HG03432 (cell line): Measurements from ENCODE around the gene ITFG1.
A peak's percentile ranks its signal among the peaks of the same experiment; 100 is the strongest.
"Not testable (repeated sequence)": the region's sequence is repeated elsewhere in the genome, so short reads cannot be mapped to it uniquely, and the experiment has no call there.

Experiments used
- ATAC-seq: cut with Tn5 transposase; IDR thresholded peaks from one replicate; pipeline ENCODE4 v1.9.1; 2021; ENCODE audit warnings: mild to moderate bottlenecking, moderate library complexity; ENCODE audit not compliant: unreplicated experiment

ITFG1 gene

DNA sequence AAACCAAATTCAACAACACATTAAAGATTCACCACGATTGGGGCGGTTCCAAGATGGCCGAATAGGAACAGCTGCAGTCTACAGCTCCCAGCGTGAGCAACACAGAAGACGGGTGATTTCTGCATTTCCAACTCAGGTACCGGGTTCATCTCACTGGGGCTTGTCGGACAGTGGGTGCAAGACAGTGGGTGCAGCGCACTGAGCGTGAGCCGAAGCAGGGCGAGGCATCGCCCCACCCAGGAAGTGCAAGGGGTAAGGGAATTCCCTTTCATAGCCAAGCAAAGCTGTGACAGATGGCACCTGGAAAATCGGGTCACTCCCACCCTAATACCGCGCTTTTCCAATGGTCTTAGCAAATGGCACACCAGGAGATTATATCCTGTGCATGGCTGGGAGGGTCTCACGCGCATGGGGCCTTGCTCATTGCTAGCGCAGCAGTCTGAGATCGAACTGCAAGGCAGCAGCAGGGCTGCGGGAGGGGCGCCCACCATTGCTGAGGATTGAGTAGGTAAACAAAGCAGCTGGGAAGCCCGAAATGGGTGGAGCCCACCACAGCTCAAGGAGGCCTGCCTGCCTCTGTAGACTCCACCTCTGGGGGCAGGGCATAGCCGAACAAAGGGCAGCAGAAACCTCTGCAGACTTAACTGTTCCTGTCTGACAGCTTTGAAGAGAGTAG, 113.7 kb downstream of the ITFG1 start:
- not testable (repeated sequence) for ATAC-seq

DNA sequence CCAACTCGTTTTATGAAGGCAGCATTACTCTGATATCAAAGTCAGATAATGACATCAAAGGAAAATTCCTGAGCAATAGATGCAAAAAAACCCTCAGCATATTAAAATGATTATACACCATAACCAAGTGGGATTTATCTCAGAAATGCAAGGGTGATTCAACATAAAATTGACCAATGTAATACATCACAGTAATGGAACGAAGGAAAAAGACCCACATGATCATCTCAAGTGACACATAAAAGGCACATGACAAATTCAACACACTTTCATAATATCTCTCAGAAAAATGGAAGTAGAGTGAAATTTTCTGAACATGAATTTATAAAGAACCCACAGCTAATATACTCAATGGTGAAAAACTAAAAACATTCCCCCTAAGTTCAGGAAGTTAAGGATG, 118.8 kb downstream of the ITFG1 start:
- no peak for ATAC-seq

DNA sequence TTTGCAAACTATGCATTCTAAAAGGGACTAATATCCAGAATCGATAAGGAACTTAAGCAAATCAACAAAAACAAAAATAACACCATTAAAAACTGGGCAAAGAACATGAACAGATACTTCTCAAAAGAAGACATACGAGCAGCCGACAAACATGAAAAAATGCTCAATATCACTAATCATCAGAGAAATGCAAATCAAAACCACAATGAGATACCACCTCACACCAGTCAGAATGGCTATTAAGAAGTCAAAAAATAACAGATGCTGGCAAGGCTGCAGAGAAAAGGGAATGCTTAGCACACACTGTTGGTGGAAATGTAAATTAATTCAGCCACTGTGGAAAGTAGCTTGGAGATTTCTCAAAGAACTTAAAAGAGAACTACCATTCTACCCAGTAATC, 130.3 kb downstream of the ITFG1 start:
- ATAC-seq: not testable (repeated sequence)

DNA sequence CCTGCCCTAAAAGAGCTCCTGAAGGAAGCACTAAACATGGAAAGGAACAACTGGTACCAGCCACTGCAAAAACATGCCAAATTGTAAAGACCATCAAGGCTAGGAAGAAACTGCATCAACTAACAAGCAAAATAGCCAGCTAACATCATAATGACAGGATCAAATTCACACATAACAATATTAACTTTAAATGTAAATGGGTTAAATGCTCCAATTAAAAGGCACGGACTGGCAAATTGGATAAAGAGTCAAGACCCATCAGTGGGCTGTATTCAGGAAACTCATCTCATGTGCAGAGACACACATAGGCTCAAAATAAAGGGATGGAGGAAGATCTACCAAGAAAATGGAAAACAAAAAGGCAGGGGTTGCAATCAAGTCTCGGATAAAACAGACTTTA, 136.6 kb downstream of the ITFG1 start:
- not testable (repeated sequence) for ATAC-seq

DNA sequence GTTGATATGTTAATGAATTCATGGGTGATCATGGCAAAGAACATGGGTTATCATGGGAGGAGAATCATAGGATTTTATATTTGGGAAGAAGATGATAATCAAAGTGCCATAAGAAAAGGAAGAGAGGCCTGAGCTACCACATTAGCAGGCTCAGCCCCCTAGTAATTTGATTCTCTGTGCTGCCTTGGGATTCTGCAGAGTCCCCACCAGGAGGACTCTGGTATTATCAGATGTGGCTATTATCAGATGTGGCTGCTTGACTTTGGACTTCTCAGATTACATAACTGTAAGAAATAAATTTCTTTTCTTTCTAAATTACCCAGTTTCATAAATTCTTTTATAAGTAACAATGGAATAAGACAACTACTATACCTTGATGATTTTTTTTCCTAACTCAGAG, 137.6 kb downstream of the ITFG1 start:
- ATAC-seq: no peak

DNA sequence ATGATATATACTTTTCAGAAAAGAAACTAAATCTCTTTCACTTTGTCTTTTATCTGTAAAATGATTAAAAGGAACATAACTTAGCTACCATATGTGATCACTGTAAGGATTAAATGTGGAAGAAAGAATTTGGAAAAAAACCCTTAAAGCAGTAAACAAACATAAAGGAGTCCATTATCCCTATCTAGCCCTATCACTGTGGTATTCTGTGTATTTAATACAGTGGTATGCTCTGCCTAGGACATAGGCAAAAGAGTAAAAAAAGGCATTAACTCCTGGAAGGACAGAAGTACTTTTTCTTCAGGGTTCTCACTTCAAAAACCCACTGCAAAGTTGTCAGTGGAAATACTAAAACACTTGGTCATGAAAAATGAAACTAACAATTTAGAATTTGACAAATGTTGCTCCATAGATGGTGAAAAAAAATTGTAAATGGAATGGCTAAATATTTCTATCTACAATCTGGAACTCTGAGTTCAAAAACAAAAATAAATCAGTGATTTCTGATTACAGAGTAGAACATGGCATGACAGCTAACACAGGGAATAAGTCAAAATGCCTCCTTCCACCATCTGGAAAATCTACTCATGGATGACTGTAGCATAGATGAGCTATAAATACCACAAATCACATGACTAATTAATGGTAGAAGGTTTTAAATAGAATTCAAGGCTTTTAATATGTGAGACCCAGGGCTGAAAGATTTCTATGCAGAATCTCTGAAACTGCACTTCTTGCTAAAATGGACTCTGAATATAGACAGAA, 140.1 kb downstream of the ITFG1 start:
- ATAC-seq: no peak

DNA sequence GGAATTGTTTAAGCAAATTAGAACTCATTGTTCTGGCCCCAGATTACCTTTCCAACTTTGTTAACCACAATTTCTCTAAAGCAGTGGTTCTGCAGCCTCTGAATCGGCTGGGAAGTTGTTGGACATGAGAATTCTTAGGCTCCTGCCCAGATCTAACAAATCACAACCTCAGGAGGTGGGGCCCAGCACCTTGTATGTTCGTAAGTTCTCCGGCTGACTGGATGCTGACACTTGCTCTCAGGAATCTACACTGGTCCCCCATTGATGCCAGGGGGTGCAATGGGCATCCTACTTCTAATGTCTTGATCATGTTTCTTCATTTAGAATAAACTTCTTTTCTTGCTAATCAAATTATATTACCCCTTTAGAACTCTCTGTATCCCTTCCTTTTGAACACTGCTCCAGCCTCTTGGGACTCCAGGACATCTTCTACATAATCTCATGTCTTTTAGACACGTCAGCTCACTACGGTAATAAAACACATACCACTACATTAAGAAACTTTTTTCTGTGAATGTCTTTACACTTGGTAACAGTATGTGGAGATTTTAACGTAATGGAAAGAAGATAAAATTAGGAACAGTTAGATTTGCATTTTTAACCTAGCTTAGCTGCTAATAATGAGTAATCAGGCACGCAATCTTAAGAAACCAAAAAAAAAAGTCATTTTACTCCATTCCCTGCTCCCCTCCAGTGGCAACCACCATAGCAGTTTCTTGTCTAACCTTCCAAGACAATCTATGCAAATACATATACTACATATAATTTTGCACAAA, 143.2 kb downstream of the ITFG1 start:
- ATAC-seq: peak; percentile 65

DNA sequence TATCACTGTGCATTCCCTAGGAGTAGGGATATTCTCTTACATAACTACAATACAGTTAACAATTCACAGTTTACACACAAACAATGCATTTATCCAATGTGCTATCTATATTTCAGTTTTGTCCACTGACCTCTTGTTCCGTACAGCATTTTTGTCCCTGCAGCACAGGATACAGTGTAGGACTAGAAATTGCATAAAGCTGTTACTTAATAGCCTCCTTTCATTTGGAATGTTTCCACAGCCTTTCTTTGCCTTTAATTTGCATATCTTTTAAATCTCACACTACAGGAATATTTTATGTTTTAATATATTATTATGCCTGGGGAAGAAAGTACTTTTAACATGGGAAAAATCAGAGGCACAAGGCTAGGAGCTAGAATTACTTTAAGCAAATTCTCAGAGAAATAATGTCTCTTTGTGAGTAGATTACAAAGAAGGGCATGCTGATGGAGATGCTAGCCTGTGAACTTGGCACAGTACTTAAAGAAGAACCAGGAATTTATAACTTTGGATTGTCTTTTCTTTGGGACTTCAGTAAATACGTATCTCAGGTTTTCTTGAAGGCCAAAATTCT, 144.3 kb downstream of the ITFG1 start:
- no peak for ATAC-seq

DNA sequence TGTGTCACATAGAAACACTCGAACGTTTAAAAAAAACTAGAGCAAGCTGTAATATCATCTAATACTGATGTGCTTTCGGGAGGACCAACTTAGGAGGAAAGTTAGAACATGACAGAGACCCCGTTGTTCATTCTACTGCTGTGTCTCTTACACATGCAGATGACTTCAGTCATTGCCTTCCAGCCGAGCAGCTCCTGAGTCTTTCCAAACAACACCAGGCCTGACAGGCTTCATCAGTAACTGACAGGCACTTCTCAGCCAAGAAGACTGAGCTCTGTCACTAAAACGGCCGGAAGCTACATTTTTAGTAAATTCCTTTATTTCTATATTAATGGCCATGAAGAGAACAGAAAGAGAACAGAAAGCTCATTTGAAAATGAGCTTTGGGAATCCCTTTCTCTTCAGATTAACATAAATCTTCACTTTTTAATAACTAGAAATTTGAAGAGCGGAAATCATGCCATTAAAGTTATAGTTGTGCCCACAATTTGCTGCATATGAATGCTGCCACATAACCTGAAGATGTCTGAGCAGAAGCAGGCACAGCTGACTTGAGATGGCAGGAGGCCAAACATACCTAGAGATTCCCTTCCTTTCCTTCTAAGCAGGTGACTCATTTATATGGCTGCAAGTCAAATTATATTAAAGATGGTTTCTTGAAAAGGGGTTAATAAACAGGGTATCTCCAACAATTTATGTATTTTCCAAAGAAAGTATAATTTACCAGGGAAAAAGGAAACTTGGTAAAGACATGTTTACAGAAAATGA, 148.9 kb downstream of the ITFG1 start:
- ATAC-seq: no peak

DNA sequence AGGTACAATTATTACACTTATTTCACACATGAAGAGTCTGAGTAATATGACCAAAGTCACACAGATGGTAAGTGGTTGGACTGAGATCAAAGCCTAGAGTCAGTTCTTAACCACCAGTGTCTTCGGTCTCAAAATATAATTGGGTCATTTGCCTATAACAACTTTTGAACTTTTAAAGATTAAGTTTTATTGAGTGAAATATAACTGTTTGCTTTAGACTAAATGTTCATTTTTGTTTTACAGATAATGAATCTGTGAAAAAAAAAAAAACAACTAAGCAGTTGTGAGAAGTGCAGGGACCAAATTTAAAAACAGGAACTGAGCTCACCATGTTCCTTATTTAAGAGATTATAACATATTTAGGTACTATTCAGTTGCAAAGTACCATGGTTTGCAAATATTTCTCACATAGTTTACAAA, 150.1 kb downstream of the ITFG1 start:
- ATAC-seq: peak; percentile 71

DNA sequence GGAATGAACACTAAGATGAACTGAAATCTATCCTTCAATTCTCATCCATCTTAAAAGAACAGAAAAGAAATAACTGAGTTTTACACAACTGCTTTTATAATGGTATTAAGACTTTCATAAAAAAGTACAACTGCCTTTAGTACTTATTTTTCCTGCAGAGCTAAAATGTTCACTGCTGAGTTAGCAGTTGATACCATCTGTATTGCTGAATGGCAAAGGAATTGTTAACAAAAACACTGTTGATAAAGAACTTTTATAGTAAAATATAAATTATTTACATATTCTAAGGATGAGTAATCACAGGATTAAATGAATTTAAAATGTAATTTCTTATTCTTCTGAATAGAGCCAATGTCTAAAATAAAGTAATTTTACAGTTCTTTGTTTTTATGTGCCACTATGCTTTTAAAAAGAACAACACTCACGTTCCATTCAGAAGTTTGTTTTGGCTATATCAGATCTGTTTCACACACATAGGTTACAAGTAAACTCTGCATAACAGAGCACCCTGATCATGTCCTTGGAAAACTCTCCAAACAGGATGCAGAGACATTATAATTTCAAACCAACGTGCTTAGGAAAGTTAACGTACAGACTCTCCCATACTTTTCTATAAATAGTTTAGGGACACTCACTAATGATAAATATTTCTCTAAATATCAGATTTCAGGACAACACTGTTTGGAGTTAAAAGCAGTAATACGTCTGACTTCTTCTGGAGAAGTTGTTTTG, 151.1 kb downstream of the ITFG1 start:
- ATAC-seq: no peak

DNA sequence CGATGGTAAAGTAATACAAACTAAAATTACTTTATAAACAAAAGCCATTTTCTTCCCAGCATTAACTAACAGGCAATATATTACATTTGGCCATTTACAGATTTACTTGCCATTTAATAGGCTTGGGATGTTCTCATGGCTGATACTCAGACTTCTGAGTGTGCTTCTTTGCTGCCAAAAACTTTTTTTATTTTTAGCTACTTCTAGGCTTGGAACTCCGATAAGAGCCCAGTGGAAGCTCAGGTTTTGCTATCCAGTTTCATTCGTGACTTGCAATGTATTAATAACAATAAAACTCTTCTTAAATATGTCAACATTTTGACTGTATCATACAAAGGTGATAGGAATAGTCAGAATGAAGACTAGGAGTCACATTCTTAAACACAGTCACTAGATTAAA, 152.3 kb downstream of the ITFG1 start:
- ATAC-seq: no peak

DNA sequence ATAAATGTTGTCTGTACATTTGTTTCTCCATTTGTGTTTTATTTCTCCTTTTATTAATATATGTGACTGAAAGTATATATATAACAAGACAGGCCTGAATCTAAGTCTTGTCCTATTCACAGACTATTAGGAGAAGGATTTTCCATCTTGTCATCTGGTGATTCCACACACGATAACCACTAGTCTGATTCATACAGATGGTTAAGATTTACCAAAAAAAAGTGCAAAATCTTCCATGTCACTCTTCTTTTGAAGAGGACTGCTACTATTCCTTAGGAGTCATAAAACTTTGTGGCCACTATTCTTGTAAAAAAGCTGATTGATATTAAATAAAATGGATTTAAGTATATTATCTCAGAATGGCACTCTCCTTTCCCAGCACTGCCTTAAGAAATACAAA, 156.3 kb downstream of the ITFG1 start:
- ATAC-seq: no peak

DNA sequence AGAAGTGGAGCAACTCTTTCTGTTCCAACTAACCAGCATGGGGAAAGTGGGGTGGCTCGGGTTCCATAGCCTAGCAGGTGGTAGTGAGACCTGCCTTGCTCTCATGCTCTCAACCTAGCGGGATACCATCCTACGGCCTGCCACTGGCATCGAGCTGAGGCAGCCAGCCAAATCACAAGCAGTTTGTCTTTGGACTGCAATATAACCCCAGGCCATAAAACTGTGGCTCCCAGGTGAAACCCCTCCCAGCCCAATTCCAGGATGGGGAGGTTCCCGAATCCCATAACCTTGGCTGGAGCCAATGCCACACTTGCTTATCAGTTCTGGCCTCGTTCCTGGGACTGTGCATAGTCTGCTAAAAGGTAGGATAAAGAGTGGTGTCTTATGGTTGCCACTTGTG, 161.3 kb downstream of the ITFG1 start:
- ATAC-seq: no peak

DNA sequence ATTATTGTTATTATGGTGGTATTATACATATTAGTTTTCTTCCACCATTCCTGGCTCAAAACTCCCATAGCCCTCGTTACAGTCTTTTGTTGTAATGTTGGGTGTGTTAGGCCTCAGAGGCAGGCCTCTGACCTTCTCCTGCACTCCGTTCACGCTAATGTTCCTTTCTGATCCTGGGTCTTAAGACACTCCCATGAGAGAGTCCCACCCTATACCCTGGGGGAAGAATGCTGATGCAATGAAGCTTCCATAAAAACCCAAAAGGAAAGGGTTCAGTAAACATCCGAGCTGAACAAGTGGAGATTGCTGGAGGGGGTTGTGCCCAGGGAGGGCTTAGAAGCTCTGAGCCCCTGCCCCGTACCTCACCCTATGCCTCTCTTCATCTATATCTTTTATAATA, 175.9 kb downstream of the ITFG1 start:
- ATAC-seq: no peak

DNA sequence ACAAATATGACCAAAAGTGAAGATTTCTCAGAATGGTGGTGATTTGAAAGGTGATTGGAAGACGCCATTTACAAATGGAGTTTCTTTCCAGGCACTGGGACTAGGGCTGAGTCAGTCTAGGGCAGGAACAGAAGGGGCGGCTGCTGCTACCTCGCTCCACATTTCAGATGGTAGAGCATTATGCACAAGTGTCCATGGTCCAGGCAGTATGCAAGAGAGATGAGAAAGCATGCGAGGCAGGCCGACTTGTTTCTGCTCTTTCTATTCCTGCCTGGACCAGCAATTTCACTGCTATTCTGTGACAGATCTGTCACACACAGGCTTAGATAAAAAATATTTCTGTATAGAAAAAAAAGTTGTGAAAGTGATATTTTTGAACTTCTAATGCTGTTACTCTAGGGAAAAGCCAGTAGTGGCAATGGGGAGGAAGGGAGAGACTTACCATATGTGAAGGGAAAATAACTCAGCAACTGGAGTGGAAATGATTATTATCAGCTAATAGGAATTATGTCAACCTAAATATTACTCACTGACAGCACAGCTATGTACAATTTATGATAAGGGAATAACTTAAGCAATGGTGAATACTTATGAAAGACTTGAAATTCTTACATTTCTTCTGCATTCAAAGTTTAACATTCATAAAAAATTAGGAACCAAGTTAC, 182.4 kb downstream of the ITFG1 start:
- no peak for ATAC-seq

DNA sequence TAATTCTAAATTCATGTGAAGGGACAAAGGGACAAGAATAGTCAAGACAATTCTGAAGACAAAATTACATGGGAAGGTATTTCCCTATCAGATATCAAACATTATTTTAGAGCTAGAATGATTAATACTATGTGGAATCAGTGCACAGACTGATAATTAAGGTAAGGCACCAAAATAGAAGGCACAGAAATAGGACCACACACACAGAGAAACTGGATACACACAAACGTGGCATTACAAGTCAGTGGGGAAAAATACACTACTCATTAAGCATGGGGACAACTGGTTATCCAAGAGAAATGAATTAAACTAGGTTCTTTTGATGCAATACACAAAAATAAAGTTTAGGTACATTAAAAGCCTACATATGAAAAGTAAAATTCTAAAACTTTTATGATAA, 184.3 kb downstream of the ITFG1 start:
- ATAC-seq: no peak

DNA sequence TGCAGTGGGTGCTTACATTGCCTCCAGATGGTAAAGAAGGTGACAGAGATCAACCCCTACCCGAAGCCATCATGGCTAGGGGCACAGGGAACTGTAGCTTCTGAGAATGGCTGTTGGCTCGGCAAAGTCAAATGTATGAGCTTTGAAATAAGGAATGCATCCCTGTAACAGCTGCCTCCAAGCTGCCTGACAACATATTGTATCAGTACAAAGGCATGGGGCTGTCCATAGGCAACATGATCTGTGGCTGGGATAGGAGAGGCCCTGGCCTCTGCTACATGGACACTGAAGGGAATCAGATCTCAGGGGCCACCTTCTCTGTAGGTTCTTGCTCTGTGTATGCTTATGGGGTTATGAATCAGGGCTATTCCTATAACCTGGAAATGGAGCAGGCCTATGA, 197.9 kb downstream of the ITFG1 start:
- ATAC-seq: no peak

DNA sequence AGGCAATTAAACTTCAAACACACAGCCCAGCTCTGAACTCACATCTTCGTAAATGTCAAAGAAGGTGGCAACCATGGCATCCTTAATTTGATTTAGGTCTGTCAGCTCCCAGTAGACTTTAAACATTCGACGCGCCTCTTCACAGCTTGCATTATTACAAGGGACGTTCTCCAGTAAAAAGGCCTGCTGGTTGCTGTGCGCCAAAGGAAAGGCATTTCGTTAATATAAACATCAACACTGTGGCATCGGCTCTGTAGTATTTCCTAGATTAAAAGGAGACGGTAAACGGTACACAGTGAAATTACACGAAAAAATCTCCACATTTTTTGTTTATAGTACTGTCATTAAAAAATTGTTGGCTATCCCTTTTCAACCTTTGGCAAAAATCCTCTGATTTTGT, 200.4 kb downstream of the ITFG1 start:
- ATAC-seq: no peak
